Neuronal stem cell (in vitro differentiated cells): ENCODE results near the gene SOAT2.

Experiments used
- DNase-seq: peaks from one replicate; pipeline ENCODE4 v3.0.0-alpha.2; 2013; ENCODE audit warnings: low spot score
- H2AFZ ChIP-seq: one replicate; pipeline ENCODE4 v1.6.1; 2013; ENCODE audit warnings: mild to moderate bottlenecking, low read length, inconsistent platforms
- H2AK5ac ChIP-seq: 2 replicates; pipeline ENCODE4 v1.6.1; 2013; ENCODE audit warnings: low read depth, mild to moderate bottlenecking, inconsistent platforms, low read length, moderate library complexity, mixed read lengths
- H2BK120ac ChIP-seq: 2 replicates; pipeline ENCODE4 v1.6.1; 2013; ENCODE audit warnings: low read depth, mild to moderate bottlenecking, inconsistent platforms, low read length, moderate library complexity, mixed read lengths
- H2BK12ac ChIP-seq: one replicate; pipeline ENCODE4 v1.6.1; 2013; ENCODE audit warnings: low read length, inconsistent platforms
- H2BK15ac ChIP-seq: 2 replicates; pipeline ENCODE4 v1.6.1; 2013; ENCODE audit warnings: mild to moderate bottlenecking, low read length, inconsistent platforms, mixed read lengths
- H2BK5ac ChIP-seq: one replicate; pipeline ENCODE4 v1.6.1; 2013; ENCODE audit warnings: inconsistent platforms, mild to moderate bottlenecking, low read length, moderate library complexity
- H3K14ac ChIP-seq: one replicate; pipeline ENCODE4 v1.6.1; 2013; ENCODE audit warnings: low read length, inconsistent platforms
- H3K18ac ChIP-seq: 2 replicates; pipeline ENCODE4 v1.6.1; 2013; ENCODE audit warnings: low read length, inconsistent platforms
- H3K23ac ChIP-seq: 2 replicates; pipeline ENCODE4 v1.6.1; 2013; ENCODE audit warnings: low read depth, mild to moderate bottlenecking, mixed read lengths, low read length, inconsistent platforms; ENCODE audit not compliant: poor library complexity
- H3K27ac ChIP-seq: replicated peaks from 3 replicates; pipeline ENCODE4 v1.5.1; 2013; ENCODE audit warnings: low read length, inconsistent platforms
- H3K27me3 ChIP-seq, 3 experiments: 2 replicates each; pipeline ENCODE4 v1.6.1; 2013; ENCODE audit warnings: low read length in 3 of 3, mild to moderate bottlenecking in 2 of 3, inconsistent platforms in 1 of 3, low read depth in 1 of 3, mixed read lengths in 1 of 3, moderate library complexity in 1 of 3; ENCODE audit not compliant: control insufficient read depth in 3 of 3, insufficient read depth in 3 of 3
- H3K36me3 ChIP-seq, 2 donors: replicated peaks in 1 of 2; 2 replicates each; pipeline ENCODE4 v1.6.1; 2013; ENCODE audit warnings: low read length in 2 of 2; ENCODE audit not compliant: control insufficient read depth in 2 of 2, insufficient read depth in 2 of 2
- H3K4ac ChIP-seq: 2 replicates; pipeline ENCODE4 v1.6.1; 2013; ENCODE audit warnings: inconsistent platforms, mild to moderate bottlenecking, low read length, moderate library complexity
- H3K4me1 ChIP-seq, 2 donors: 1 replicate in 1 of 2; 2 replicates in 1 of 2; pipeline ENCODE4 v1.6.1; 2013; ENCODE audit warnings: low read length in 2 of 2, low read depth in 1 of 2; ENCODE audit not compliant: control insufficient read depth in 2 of 2, insufficient read depth in 1 of 2
- H3K4me2 ChIP-seq: one replicate; pipeline ENCODE4 v1.6.1; 2013; ENCODE audit warnings: mild to moderate bottlenecking, low read length, inconsistent platforms; ENCODE audit not compliant: insufficient read depth, poor library complexity, severe bottlenecking
- H3K4me3 ChIP-seq, 2 donors: 2 replicates each; pipeline ENCODE4 v1.5.1; 2013; ENCODE audit warnings: low read length in 2 of 2, mild to moderate bottlenecking in 2 of 2, inconsistent platforms in 1 of 2, moderate library complexity in 1 of 2
- H3K79me1 ChIP-seq: one replicate; pipeline ENCODE4 v1.6.1; 2013; ENCODE audit warnings: low read depth, mild to moderate bottlenecking, inconsistent platforms, low read length, moderate library complexity
- H3K9ac ChIP-seq: one replicate; pipeline ENCODE4 v1.6.1; 2013; ENCODE audit warnings: mild to moderate bottlenecking, low read depth, low read length, inconsistent platforms; ENCODE audit not compliant: poor library complexity
- H3K9me3 ChIP-seq, 2 donors: replicated peaks in 1 of 2; 2 replicates each; pipeline versions ENCODE3 to v1.6.1; 2013; ENCODE audit warnings: low read length in 2 of 2, mild to moderate bottlenecking in 2 of 2, inconsistent platforms in 1 of 2, low read depth in 1 of 2, mixed read lengths in 1 of 2, moderate library complexity in 1 of 2; ENCODE audit not compliant: control insufficient read depth in 2 of 2, insufficient read depth in 1 of 2
- H4K8ac ChIP-seq: one replicate; pipeline ENCODE4 v1.6.1; 2013; ENCODE audit warnings: low read depth, mild to moderate bottlenecking, inconsistent platforms, low read length, moderate library complexity
- H4K91ac ChIP-seq: one replicate; pipeline ENCODE4 v1.6.1; 2013; ENCODE audit warnings: low read length, low read depth, mild to moderate bottlenecking, inconsistent platforms; ENCODE audit not compliant: poor library complexity
- WGBS, 2 donors: extraction: QIAGEN DNeasy Blood & Tissue Kit; methylation state at CpG; one replicate each; pipeline ENCODE4 v1.1.7; 2013; ENCODE audit warnings: missing lambda C conversion rate in 2 of 2, mixed read lengths in 1 of 2; ENCODE audit not compliant: insufficient read length in 2 of 2, insufficient replicate concordance in 1 of 2; ENCODE audit errors: extremely low coverage in 2 of 2; 5-methylcytosine and 5-hydroxymethylcytosine counted together

SOAT2 gene

DNA sequence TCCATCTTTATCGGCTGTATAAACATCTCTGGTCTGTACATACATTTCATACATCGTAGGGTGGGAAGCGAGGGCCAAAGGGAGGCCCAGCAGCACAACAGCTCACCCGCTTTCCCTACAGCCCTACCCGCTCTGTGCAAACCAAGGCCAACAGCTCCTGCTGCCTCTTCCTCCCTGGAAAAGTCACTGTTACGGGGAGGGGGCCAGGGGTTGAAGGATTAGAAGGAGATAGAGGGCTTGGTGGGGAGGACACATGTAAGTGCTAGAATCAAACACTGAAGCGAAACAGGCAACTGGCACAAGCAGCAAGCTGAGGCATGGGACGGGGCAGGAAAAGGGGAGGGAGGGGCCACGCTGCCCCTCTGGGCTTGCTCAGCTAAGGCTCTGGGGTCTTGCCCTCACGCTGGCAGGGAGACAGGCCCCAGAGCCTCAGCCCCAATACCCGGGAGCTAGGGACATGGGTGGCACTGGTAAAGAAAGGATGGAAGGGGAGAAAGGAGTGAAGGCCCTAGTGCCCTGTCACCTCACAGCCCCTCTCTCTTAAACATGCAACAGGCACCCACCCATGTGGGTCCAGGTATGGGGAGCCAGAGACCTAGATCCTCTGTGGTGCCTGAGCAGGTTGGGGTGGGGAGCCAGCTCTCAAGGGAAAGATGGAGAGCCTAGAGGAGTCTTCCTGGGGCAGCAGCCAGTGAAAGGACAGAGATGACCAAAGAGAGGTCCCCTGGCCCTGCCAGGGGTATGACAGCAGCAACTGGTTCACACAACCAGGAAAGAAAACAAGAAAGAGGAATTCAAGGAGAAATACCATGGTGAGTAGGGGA, 38.5 kb upstream of the SOAT2 start:
- H3K36me3 ChIP-seq = peaks cover 3 to 6% of the 10 kb centered on the region in 2 donors

DNA sequence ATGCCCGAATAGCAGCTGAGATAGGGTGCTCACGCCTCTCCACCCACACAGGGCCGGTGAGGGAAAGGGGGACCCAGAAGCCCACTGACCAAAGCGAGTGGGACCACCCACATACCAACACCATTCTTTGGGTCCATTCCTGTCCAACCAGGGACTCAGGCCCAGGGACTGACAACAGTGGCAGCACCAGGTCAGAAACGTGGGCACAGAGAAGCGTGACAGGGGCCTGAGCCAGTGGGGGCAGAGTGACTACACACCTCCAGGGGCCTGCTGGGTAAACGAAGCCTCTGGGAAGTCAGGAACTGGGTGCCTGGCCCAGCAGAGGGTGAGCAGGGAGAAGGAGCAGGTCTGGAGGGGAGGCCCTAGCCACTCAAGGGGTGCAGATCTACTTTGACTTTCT, 37.8 kb upstream of the SOAT2 start:
- Histone ChIP-seq H3K9ac (no peak overlapping the region), H2AFZ (no peak overlapping the region), H3K18ac (no peak overlapping the region), H3K9me3 (no peaks in the 10 kb centered on the region), H3K23ac (no peak overlapping the region), H3K14ac (no peak overlapping the region), H2BK120ac (no peak overlapping the region), H4K8ac (no peak overlapping the region), H4K91ac (no peak overlapping the region), H3K4ac (no peak overlapping the region), H2BK15ac (no peak overlapping the region), H3K4me2 (no peak overlapping the region), H3K27me3 (no peaks in the 10 kb centered on the region), H3K27ac (no peak overlapping the region), H3K4me1 (peaks cover 0 to 9% of the 10 kb centered on the region in 2 donors), H3K36me3 (peaks cover 3 to 6% of the 10 kb centered on the region in 2 donors), H3K79me1 (no peaks in the 10 kb centered on the region), H3K4me3 (no peak overlapping the region), H2BK12ac (no peak overlapping the region), H2AK5ac (peak overlapping the region; percentile 38), H2BK5ac (no peak overlapping the region)
- DNase-seq = no peak
- no CpG with 5 or more reads among the region's 7 CpGs for WGBS, 2 donors

More for the DNA sequence above, 38.5 kb upstream of the SOAT2 start:
- peaks cover 0 to 8% of the 10 kb centered on the region in 2 donors for H3K4me1 ChIP-seq
- H3K4ac ChIP-seq = no peak overlapping the region
- no peak overlapping the region for H3K23ac ChIP-seq
- no CpG with 5 or more reads among the region's 11 CpGs for WGBS, 2 donors
- H3K79me1 ChIP-seq = no peaks in the 10 kb centered on the region
- H2BK120ac ChIP-seq = no peak overlapping the region
- no peak overlapping the region for H3K14ac ChIP-seq
- no peak overlapping the region for H3K9ac ChIP-seq
- H3K18ac ChIP-seq = no peak overlapping the region
- H2BK12ac ChIP-seq = no peak overlapping the region
- H3K4me3 ChIP-seq = no peak overlapping the region
- H4K8ac ChIP-seq = no peak overlapping the region
- no peak overlapping the region for H2AK5ac ChIP-seq
- H3K27ac ChIP-seq = no peak overlapping the region
- no peak overlapping the region for H2BK5ac ChIP-seq
- no peak overlapping the region for H2AFZ ChIP-seq
- no peak overlapping the region for H2BK15ac ChIP-seq
- H3K9me3 ChIP-seq = no peaks in the 10 kb centered on the region
- DNase-seq = no peak
- no peaks in the 10 kb centered on the region for H3K27me3 ChIP-seq
- H4K91ac ChIP-seq = no peak overlapping the region
- no peak overlapping the region for H3K4me2 ChIP-seq

DNA sequence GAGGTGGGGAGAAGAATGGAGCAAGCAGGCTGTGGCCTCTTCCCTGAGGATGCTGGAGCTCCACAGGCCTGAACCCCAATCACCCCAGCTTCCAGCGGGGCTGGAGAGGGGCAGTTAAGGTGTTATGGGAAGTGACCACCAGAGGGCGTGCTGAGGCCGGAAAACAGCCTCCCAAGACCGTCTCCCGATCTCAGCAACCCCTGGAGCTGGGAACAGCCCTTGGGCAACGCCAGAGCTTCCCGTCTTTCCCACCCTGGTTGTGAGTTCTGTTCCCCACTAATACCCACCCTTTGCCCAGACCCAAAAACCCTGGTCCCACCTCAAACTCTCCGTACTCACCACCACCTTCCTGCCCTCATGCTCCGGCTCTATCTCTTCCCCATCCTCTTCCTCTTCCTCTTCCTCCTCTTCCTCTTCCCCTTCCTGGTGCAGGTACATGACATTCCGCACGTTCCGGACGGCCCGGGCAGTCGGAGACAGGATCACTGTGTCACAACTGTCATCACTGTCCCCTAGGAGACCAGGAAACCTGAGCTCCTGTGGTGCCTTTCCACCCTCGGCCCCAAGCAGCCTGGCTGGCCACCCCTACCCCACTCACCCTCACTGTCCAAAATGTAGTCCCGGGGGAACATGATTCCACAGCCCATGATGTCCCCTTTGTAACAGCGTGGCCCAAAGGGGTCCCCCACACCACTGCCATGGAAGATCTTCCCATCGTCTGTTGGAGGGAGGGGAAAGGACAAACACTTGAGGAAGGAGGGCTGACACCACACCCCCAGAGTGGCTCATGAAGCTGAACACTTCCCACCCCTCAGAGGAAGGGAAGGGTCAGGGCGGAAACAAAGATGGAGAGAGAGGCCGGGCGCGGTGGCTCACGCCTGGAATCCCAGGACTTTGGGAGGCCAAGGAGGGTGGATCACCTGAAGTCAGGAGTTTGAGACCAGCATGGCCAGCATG, 37.0 kb upstream of the SOAT2 start:
- Histone ChIP-seq H3K23ac (no peak overlapping the region), H3K9ac (no peak overlapping the region), H3K36me3 (peaks cover 3 to 6% of the 10 kb centered on the region in 2 donors), H3K4ac (no peak overlapping the region), H3K4me2 (no peak overlapping the region), H3K4me3 (no peak overlapping the region), H2BK5ac (no peak overlapping the region), H3K9me3 (no peaks in the 10 kb centered on the region), H4K8ac (no peak overlapping the region), H3K79me1 (no peaks in the 10 kb centered on the region), H3K27ac (no peak overlapping the region), H2AFZ (no peak overlapping the region), H3K27me3 (no peaks in the 10 kb centered on the region), H2BK15ac (no peak overlapping the region), H4K91ac (no peak overlapping the region), H3K4me1 (peaks cover 0 to 13% of the 10 kb centered on the region in 2 donors), H3K14ac (no peak overlapping the region), H3K18ac (no peak overlapping the region), H2AK5ac (no peak overlapping the region), H2BK12ac (no peak overlapping the region), H2BK120ac (no peak overlapping the region)
- DNase-seq = peak; percentile 70
- no CpG with 5 or more reads among the region's 24 CpGs for WGBS, 2 donors
